ENCODE results near the gene SHKBP1.
"Not testable (repeated sequence)": the region's sequence is repeated elsewhere in the genome, so short reads cannot be mapped to it uniquely, and the experiment has no call there.

SHKBP1 gene, protein sequence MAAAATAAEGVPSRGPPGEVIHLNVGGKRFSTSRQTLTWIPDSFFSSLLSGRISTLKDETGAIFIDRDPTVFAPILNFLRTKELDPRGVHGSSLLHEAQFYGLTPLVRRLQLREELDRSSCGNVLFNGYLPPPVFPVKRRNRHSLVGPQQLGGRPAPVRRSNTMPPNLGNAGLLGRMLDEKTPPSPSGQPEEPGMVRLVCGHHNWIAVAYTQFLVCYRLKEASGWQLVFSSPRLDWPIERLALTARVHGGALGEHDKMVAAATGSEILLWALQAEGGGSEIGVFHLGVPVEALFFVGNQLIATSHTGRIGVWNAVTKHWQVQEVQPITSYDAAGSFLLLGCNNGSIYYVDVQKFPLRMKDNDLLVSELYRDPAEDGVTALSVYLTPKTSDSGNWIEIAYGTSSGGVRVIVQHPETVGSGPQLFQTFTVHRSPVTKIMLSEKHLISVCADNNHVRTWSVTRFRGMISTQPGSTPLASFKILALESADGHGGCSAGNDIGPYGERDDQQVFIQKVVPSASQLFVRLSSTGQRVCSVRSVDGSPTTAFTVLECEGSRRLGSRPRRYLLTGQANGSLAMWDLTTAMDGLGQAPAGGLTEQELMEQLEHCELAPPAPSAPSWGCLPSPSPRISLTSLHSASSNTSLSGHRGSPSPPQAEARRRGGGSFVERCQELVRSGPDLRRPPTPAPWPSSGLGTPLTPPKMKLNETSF

DNA sequence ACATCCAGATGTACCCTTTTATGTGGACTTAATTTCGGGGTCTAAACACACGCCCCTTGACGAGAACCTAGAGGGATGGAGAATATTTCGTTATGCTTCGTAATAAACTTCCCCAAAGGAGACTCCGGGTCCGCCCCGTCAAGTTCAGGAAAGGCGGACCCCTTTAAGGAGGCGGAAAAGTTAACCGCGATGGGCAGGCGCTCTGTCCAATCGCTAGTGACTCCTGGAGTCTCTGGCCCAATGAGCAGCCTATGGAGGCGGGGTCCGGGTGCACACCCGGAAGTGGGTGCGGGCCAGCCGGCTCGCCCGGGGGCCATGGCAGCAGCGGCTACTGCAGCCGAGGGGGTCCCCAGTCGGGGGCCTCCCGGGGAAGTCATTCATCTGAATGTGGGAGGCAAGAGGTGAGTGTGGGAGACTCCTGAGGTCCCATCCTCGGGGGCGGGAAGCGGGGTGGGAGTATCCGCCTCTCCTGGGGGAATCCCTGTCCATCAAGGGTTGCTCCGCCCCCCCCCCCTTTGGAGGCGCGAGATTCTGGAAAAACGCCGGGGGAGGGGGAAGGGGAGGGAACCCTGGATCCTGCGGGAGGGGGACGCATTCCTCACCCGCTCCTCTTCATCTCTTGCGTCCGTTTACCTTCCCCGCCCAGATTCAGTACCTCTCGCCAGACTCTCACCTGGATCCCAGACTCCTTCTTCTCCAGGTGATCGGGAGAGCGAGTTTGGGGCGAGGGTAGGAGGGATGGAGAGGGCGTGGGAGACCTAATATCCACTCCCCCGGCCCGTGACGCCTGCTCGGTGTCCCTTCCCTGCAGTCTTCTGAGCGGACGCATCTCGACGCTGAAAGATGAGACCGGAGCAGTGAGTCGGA, at the start of gene SHKBP1:
Gene SHKBP1 (plus strand): TSS at position 289 of the 867 bp plus-strand sequence. CDS start 27 bp downstream, at position 316.
- peak; percentile 63 for DNase-seq

DNA sequence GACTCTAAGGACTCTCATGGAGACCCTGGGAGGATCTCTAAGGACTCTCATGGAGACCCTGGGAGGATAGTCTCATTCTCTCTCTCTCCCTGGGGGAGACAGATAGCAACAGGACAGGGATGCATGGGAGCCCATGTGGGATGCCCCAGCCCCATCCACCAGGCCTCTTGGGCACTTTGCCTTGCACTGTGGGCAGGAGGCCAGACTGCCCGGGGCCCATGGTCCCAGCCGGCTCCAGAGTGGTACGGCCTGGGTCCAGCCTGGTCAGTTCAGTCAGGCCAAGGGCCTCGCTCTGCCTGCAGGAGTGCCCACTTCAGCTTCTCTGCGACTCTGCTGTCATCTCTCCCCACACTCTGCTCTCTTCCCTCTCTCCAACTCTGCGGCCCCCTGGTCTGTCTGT, 48.6 kb upstream of the SHKBP1 start:
- no peak for DNase-seq

DNA sequence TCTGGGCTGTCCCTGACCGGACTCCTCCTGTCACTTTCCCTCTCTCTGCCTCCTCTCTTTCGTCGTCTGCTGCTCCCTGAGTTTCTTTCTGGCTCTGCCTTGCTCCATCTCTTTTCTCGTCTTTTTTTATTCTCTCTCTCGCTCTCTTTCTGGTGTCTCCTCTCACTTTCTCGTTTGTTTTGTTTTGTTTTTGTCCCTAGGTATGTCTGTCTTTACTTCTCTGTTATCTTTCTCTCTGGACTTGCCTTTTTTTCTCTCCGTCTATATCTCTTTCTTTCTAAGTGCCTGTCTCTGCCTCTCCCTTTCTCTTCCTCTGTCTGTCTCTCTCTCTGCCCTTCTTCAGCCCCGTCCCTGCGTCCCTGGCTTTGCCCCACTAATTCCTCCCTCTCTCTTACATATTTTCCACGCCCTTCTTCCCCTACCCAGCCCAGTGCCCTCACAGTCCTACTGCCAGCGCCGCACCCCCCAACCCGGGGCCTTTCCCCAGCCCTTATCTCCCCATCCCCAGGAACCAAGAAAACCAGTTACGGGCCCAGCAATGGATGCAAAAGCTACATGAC, 48.1 kb upstream of the SHKBP1 start:
- DNase-seq: no peak

DNA sequence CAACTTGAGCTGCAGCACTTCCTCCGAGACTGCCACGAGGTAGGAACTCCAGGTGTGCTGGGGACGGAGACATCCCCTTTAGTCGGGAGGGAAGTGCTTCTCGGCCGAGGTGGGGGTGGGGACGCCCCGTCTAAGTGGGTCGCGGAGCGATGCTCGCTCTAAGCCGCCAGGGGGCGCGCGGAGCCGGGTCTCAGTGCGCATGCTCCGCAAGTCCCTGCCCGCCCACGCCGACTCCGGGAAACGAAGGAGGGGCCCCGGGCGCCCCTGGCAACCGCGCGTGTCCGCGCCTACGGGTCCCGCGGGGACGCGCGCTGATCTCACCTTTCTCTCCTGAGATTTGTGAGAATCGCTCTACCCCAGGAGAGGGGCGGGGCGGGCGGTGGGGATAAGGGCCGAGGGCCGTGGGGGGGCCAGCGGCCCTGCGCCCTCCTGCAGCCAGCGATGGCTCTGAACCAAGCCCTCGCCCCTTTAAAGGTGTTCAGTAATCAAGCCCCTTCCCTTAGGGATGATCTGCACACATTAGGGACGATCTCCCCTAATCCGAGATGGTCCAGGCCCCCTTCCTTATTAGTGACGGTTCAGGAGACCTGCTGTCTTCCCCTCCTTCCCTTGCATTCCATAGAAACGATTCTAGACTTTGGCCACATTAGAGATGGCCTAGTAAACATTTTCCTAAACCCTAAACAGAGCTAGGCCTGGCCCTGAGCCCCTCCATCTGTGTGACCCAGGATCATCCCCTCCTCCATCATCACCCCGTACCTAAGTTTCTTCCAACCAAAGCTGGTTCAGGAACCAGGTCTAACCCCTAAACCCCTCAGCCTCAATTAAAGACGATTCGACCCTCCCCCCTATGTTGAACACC, 47.3 kb upstream of the SHKBP1 start:
- DNase-seq: peak; percentile 45

DNA sequence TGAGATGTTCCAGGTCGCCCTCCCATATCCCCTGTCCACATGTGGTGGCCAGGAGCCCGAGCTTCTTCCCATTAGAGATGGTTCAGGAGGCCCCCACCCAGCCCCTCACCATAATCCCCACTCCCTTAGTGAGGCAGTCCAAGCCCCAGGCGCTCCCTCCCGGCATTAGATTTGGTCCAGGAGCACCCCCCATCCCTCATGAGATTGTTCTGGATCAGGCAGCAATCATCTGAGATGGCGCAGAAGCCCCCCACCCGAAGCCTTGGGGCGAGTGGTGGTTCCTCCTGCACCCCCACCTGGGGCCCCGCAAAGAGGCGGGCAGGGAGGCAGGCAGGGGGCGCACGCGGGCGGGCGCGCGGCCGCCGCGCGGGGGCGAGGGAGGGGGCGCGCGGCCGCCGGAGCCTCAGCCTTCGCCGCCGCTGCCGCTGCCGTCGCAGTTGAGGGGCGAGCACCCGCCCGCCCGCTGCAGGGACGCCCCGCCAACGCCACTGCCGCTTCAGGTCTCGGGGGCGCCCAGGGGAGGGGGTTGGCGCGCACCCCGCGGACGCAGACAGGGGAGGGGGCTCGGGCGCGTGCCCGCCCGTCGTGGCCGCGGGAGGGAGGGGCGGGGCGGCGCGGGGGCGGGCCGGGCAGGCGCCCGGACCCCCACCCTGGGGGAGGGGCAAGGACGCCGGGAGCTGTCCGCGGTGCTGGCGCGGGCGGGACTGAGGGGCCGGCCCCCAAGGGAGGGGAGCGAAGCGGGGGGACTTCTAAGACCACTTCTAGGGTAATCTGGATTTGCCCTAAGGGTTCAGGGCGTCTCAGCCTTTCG, 46.4 kb upstream of the SHKBP1 start:
- DNase-seq: no peak

DNA sequence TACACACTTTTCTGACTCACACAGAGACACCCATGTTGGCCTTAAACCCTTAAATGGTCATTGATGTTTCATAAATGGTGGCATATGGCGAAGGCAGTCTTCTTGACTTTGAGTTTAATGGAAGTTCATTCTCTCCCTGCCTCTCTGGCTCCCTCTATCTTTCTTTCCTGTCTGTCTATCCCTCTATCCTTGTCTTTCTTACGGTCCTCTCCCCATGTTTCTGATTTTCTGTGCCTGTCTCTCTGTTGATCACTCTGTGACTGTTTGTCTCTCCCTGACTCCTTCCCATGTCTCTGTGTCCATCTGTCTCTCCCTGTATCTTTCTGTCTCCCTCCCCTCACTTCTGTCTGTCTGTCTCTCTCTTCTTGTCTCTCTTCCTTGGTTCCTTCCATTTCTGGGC, 43.2 kb upstream of the SHKBP1 start:
- no peak for DNase-seq

DNA sequence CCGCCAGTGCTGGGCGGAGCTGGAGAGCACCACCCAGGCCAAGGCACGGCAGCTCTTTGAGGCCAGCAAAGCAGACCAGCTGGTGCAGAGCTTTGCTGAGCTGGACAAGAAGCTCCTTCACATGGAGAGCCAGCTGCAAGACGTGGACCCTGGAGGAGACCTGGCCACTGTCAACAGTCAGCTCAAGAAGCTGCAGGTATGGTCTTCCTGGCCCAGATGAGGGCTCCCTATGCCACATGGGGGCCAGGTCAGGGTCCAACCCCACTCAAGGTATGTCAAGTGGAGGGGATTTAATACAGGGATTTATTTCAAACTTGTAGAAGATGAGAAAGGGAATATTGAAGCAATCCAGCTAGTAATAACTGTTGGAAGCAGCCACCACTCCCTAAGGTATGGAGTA, 42.5 kb upstream of the SHKBP1 start:
- no peak for DNase-seq

DNA sequence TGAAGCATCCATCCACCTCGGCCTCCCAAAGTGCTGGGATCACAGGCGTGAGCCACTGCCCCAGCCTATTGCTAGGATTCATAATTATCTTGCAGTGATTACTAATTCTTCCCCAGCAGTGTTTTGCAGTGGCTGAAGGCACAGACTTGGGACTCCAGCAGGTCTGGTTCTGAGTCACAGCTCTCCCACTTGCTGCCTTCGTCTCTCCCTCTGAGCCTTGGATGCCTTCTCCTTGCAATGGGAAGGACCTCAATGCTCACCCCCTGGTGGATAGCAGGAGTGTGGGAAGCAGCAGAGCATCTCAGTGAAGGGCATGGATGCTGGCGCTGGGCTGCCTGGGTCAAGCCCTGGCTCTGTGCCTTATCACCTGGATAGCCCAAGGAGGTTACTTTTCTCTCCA, 37.6 kb upstream of the SHKBP1 start:
- no peak for DNase-seq

DNA sequence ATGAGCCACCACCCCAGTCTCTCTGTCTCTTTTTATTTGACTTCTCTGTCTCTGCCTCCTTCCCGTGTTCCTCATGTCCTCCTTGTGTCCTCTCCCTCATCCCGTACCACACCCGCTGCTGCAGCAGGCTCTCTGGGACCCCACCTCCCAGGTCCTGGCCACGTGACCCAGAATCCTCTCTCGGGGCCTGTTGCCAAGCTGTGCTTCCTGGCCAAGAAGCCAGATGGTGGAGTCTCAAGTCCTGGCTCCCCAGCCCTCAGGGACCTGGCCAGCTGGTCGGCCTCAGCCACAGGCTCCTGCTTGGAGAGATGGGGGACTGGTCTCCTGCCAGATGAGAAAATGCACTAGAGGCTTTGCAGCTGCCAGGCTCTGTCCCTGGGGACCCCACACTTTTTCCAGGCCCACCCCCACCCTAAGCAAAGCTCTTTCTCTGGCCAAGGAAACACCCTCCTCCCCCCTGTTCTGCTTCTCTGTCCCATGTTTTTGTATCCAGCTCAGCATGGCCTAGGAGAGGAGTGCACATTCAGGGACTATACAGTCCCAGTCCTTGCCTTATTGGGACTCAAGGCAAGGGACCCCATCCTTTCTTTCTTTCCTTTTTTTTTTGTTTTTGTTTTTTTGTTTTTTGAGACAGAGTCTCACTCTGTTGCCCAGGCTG, 34.3 kb upstream of the SHKBP1 start:
- DNase-seq: no peak

DNA sequence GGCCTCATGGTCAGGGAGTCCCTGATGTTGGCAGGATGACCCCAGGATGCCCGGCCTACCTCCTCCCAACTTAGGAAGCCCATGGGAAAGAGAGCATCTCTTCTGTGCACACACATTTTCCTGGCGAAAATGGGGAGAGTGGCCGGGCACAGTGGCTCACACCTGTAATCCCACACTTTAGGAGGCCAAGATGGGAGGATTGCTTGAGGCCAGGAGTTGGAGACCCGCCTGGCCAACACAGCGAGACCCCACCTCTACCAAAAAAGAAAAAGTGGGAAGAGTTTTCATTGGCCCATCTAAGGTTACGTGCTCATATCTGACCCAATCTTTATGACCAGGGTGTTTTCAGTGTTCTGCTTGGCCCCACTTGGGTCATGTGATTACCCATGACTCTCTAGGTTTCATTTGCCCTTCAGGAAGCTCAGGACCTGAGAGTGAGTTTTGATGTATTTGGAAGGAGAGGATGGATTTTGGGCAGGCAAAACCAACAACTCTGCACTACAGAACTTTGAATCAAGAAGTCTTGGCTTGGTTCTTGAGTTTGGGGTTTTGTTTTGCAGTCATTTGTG, 33.6 kb upstream of the SHKBP1 start:
- DNase-seq: no peak

DNA sequence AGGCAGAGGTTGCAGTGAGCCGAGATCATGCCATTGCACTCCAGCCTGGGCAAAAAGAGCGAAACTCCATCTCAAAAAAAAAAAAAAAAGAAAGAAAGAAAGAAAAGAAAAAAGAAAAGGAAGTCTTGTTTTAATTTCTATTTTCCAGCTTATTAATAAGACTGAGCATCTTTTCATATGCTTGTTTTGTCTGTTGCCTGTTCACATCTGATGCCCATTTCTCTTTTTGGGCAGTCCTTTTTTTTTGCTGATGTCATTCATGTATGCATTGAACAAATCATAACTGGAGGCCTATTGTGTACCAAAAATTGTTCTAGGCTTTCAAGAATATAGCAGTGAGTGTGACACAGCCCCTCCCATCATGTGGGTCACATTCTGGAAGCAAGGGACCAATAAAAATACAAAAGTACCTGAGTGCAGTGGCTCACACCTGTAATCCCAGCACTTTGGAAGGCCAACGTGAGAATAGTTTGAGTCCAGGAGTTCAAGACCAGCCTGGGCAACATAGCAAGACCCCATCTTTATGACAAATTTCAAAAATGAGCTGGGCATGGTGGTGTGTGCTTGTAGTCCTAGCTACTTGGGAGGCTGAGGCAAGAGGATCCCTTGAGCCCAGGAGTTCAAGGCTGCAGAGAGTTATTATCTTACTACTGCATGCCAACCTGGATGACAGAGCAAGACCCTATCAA, 30.4 kb upstream of the SHKBP1 start:
- not testable (repeated sequence) for DNase-seq

DNA sequence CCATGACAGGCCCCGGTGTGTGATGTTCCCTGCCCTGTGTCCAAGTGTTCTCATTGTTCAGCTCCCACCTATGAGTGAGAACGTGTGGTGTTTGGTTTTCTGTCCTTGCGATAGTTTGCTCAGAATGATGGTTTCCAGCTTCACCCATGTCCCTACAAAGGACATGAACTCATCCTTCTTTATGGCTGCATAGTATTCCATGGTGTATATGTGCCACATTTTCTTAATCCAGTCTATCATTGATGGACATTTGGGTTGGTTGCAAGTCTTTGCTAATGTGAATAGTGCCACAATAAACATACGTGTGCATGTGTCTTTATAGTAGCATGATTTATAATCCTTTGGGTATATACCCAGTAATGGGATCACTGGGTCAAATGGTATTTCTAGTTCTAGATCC, 29.5 kb upstream of the SHKBP1 start:
- DNase-seq: not testable (repeated sequence)

DNA sequence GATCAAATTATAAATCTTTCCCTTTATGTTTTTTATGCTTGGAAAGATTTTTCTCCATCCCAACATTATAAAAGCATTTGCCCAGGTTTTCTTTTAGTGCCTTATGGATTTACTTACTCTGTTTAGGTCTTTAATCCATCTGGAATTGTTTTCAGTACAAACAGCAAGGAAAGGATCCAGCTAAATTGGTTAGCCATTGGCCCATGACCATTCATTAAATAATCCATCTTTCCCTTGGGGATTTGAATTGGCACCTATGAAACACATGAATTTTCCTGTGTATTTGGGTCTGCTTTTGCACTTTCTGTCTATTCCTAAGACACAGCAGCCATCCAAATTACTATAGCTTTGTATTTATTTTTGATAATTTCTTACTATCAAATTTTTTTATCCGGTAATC, 28.8 kb upstream of the SHKBP1 start:
- no peak for DNase-seq

DNA sequence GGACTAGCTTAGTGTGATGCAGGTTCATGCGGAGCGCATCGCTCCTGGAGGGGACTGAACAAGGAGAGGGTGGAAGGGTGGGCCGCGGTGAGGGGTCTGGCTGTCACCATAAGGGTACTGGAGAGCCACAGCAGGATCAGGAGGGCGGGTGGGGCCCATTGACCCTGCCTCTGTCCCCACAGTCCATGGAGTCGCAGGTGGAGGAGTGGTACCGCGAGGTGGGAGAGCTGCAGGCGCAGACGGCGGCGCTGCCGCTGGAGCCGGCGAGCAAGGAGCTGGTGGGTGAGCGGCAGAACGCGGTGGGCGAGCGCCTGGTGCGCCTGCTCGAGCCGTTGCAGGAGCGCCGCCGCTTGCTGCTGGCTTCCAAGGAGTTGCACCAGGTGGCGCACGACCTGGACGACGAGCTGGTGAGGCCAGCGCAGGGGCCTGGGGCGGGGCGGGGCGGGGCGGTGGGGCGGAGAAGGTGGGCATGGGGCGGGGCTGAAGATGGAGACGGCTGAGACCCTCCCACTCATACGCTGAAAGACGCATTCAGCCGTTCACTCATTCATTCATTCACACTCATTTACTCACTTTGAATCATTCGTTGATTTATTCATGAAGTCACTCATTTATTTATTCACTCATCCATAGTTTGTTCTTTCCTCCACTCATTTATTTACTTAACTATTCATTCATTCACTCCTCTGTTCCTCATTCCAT, 27.5 kb upstream of the SHKBP1 start:
- DNase-seq: no peak

DNA sequence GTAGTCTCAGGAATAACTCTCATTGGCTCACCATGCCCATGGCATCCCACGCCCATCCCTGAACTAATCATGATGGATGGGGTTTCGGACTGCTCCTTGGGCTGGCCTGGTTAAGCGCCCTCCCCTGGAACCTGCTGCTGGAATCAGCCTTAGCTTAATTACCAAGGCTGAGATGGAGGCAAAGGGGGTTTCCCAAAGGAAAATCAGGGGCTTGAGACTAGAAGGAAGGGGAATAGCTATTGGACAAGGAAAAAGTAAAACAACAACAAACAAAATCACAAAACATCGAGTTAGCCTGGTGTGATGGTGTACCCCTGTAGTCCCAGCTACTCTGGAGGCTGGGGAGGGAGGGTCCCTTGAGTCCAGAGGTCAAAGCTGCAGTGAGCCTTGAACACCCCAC, 25.7 kb upstream of the SHKBP1 start:
- DNase-seq: no peak

DNA sequence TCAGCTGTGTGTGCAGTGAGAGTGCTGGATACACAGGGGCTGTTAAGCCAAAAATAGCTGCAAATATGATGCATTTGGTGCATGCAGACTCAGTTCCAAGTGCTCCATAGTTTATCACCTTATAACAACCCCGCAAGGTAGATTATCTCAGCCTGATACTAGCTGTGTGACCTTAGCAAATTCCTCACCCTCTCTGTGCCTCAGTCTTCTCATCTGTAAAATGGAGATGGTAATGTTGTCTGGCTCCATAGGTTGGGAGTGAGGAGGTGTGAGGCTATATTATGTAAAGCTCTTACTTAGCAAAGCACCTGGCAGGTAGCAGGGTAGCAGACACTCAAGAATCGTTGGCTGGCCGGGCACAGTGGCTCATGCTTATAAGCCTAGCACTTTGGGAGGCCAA, 23.8 kb upstream of the SHKBP1 start:
- no peak for DNase-seq

DNA sequence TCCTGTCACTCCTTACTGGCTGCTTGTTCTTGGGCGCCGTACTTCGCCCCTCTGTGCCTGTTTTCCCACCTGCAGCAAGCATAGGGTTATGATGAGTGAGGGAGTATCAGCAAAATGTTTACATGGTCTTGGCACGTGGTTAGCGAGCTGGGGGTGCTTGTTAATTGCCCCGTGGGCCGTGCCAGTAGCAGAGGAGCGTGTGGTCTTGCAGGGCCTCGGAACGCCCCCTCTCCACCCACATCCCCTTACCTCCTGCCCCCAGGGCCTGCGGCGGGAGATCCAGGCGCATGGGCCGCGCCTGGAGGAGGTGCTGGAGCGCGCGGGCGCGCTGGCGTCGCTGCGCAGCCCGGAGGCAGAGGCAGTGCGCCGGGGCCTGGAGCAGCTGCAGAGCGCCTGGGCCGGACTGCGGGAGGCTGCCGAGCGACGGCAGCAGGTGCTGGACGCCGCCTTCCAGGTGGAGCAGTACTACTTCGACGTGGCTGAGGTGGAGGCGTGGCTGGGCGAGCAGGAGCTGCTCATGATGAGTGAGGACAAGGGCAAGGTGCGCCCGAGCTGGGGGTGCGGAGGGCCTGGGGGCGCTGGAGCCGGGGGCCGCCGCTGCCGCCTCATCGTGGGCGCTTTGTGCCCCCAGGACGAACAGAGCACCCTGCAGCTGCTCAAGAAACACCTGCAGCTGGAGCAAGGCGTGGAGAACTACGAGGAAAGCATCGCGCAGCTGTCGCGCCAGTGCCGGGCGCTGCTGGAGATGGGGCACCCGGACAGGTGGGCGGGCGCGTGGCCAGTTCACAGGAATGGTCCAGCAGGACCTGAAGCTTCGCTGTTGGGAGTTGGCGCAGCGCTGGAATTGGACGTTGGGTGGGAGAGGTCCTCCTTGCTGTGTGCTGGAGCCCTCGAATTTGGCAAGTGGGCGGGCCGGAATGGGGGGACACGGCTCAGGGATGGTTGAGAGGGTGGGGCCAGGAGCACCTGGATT, 22.5 kb upstream of the SHKBP1 start:
- no peak for DNase-seq
